HS-27A (cell line): ENCODE data around the gene THADA.

Experiments
- DNase-seq: peaks from one replicate; pipeline ENCODE4 v3.0.0-alpha.2; 2012; ENCODE audit warnings: low read depth, missing footprints

The THADA gene

DNA sequence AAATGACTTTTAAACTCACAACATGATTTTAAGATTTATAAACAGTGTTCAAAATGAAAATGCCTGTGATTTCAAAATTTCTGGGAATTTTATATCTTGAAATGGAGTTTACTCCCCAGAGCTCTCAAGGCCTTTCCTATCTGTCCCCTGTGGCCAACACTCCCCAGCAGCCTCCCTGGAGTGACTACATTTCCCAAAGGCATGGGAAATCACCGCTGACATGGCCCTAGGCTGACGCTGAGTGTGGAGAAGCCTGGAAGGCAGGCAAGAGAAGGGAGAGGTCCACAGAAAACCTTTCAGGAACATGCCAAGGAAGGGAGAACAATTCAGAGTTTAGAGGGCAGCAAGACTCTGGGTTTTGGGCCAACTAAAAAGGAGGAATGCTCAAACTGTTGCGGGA lies 349.2 kb downstream of the THADA start:
- no peak for DNase-seq

DNA sequence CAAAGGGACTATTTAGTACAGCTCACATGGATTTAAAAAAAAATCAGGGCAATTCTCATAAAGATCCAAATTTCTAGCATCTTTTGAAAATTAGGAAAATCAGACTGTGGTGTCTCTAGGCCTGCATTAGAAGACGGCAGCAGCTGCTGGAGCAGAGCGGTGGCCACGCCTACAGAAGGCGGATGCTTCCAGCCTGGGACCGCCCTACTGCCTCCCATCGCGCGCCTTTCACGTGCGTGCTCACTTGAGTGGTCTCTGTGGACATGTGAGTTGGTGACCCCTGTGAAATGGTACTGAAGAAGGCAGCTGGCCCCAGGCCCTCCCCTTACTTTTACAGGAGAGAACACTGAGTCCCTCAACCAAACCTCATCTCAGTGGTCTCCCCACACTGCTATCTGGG lies 354.3 kb downstream of the THADA start:
- no peak for DNase-seq

- no peak for DNase-seq
These were observed 355.1 kb downstream of the THADA start for GRCh38 chr2:43240766-43241150.

- no peak for DNase-seq
These were observed 355.7 kb downstream of the THADA start for GRCh38 chr2:43239981-43240765.

DNA sequence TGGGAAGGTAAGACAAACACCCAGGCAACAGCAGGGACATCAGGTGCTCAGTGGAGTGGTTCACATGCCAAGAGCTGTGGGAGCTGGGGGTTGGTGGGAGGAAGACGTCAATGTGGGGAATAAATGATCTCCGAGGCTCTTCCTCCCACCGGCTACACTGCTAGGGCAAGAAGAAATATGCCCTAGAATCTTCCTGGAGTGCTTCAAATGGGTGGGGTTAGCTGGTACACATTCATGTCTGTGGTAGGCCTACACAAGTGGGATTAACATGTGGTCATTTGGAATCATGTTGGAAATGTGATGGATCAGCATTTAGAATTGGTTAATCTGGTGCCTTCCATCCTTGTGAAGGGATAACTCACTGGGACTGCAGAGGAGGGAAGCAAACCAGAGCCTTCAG lies 357.0 kb downstream of the THADA start:
- no peak for DNase-seq

- DNase-seq, result no peak
These were observed 357.7 kb downstream of the THADA start for GRCh38 chr2:43238176-43238575.

GRCh38 chr2:43233218-43234212 lies 362.3 kb downstream of the THADA start:
- DNase-seq, result no peak

- DNase-seq, result no peak
These were observed 364.6 kb downstream of the THADA start for GRCh38 chr2:43230951-43231827.

- no peak for DNase-seq
These were observed 365.4 kb downstream of the THADA start for GRCh38 chr2:43230351-43230885.

DNA sequence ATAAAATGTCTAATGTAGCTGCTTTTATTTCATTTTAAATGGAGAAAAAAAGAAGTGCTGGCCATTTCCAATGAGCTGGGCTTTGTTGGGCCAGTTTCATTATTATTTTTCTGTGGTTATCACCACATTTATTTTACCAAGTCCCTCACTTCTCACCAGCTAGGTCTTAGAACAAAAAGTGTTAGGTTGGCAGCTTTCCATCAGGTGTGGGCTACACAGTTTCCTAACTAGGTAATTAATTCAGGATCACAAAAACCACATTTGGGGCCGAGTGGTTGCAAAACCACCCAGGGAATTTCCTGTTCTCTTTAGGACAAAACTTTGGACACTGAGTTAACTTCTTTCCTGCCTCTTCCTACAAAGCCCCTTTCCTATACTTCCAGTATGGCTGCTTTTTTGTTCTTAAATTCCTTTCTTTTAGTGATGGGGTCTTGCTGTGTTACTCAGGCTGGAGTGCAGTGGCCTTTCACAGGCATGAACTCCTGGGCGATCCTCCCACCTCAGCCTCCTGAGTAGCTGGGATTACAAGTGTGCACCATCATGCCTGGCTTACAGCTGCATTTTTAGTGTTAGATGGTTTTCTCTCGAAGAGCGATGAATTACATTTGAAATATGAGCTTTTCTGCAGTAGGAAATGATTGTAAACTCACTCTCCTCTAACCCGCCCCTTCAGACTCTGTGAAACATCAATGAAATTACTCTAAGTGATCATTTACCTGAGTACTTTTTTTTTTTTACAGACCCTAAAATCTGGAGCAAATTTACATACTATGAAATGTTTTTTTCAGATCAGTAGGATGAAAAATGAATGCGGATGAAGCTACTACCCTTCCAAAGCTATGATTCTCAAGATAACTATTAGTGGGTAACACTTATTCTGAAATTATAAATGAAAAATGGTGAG lies 366.8 kb downstream of the THADA start:
- no peak for DNase-seq

DNA sequence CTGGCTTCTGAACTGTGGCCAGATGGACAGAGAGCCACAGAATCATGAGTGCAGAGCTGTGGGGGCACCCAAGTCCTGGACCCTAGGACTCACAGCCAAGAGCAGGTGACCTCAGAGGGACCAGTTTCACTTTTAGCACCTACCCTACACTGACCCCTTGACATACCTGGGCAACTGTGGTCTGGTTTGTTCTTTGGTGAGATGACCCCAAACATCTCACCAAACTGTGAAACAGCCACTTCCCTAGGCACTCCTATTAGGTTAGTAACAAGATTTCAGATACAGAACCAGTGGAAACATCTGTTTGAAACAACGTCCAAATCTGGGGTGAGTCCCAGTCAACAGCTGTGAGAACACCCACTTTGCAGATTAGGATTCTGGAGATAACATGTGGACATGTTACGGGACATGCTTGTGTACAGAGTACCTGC lies 367.5 kb downstream of the THADA start:
- DNase-seq, result no peak

GRCh38 chr2:43227830-43228281 lies 368.0 kb downstream of the THADA start:
- no peak for DNase-seq

GRCh38 chr2:43226955-43227829 lies 368.6 kb downstream of the THADA start:
- no peak for DNase-seq

- DNase-seq, result no peak
These were observed 369.3 kb downstream of the THADA start, which contains the start of gene ZFP36L2 for GRCh38 chr2:43226558-43226954. TSS of gene ZFP36L2 (minus strand) at chr2:43226606. CDS start at chr2:43226315, 291 bp downstream.

- no peak for DNase-seq
These were observed 369.9 kb downstream of the THADA start for GRCh38 chr2:43225788-43226557.

DNA sequence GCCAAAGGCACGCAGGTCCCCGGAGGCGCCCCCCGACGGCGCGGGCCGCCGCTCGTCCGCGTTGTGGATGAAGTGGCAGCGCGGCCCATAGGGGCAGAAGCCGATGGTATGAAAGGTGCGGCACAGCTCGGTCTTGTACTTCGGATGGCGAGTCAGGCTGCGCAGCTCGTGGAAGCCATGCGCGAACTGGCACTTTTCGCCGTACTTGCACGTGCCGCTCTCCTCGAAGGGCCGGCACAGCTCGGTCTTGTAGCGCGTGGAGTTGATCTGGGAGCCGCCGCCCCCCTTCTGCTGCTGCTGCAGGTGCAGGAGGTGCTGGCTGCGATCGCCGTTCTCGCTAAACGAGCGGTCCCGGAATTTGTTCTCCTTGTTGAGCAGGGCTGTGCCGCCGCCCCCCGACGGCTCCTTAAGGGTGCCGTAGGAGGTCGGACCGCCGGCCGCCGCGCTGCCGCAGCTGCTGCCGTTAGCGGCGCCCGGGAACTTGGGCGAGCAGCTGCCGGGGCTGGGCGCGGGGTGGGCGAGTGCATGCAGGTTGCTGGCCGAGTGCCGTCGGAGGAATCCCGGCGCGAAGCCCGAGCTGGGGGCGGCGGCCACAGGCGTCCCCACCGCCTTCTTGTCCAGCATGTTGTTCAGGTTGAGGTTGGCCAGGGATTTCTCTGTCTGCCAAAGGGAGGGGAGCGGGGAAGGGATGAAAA lies 370.6 kb downstream of the THADA start:
- no peak for DNase-seq

DNA sequence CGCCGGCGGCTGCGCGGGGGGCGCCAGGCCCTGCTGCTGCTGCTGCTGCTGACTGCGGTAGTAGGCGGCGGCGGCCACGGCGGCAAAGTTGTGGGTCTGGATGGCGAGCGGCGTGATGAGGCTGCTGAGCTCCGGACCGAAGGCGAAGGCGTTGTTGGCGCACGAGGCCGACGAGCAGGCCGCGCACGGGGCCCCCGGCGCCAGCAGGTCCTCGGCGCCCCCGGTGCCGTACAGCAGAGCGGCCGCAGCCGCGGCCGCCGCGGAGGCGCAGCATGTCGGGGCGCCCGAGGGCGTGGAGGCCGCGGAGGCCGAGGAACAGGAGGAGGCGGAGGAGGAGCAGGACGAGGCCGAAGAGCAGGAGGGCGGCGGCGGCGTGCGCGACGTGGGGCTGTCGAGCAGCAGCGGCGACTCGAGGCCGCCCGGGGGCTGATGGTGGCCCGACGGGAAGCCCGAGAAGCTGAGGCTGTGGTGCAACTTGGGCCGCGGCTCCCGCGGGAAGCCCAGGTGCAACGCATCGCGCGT lies 371.2 kb downstream of the THADA start:
- no peak for DNase-seq

GRCh38 chr2:43224131-43224570 lies 371.7 kb downstream of the THADA start:
- no peak for DNase-seq
